Skin of body (tissue), 2 donors: ENCODE results near the gene AUTS2. TPM values are rescaled to one million over a fixed set of nuclear protein-coding genes. Genes with fewer than 3 reads are reported as not detected.
"Not testable (repeated sequence)": the region's sequence is repeated elsewhere in the genome, so short reads cannot be mapped to it uniquely, and the experiment has no call there.

Experiments
- DNase-seq: peaks from one replicate; lab custom pipeline; 2025; lab: John Stamatoyannopoulos, UW
- total RNA-seq: library from RNA; depleted of rRNA; stranded (reverse); fragments of >200 nt; gene quantifications from one replicate; pipeline ENCODE4 v1.2.3, GENCODE V29; 2014

The AUTS2 gene
- total RNA-seq, 1 donor from 2014 or later, result 61.0 TPM

DNA sequence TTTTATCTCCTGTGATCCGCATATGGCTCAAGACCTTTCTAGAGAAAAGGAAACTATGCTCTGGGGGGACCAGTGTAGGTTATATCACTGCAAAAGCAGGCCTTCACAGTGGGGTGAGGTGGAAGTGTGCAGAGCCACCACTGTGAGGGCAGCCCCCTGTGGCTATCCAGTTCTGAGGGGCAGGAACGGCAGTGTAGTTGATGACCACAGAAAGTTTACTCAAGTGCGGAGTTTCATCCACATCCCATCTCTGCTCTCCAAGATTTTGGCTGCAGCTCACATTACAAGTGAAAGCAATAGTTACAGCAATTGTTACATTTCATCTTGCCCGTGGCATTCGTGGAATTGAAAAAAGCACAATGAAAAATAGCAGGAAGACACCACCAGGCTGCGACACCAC, 1187.8 kb downstream of the AUTS2 start:
- no peak for DNase-seq

DNA sequence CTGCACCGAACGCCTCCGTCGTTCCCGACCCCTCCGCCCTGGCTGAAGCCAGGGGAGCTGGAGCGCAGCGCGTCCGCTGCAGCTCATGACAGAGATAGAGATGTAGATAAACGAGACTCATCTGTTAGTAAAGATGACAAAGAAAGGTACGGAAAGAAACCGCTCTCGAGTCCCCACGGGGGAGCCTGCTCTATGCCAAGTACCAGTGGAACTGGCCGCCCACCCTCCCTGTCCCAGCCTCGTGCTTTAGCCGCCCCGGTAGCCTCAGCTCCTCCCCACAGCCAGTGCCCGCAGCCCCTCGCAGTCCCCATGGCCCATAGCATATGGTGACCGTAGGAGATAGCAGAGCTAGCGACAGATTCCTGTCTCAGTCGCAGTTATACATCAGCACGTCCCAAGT, 1189.0 kb downstream of the AUTS2 start:
- DNase-seq, result no peak

DNA sequence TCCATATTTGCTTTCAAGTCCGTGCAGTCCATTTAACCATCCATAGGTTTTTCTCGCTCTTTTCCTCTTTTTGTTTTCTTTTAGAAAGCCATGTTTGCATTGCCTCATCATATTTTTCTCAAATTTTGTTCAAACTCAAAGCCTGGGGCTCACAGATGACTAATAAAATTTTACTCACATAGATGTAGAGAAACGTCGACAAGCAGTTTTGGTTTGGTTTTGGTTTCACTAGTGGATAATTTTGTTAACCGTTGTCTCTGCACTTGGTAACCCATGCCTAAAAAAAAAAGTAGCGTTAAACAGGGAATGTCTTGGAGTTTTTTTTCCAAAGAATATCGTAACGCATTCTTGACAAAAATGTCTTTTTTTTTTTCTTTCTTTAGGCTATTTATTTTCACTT, 1189.5 kb downstream of the AUTS2 start:
- DNase-seq, result no peak

DNA sequence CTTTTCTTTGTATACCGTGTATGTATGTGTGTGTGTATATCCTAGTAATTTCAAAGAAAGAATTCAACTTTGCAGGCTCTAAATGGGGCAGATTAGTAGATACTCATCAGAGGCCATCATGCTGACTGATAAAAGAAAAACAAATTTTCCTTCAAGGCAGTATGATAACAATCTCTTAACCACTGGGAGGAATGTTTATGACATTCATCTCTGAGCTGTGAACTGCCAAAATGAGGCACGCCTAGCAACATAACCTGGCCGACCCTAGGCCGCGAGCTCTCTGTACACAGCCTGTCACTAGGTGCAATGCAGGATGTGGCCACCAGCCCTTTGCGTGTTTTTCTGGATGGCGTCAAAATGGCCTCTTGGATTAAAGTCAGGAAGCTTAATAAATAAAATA, 1190.0 kb downstream of the AUTS2 start:
- DNase-seq, result no peak

DNA sequence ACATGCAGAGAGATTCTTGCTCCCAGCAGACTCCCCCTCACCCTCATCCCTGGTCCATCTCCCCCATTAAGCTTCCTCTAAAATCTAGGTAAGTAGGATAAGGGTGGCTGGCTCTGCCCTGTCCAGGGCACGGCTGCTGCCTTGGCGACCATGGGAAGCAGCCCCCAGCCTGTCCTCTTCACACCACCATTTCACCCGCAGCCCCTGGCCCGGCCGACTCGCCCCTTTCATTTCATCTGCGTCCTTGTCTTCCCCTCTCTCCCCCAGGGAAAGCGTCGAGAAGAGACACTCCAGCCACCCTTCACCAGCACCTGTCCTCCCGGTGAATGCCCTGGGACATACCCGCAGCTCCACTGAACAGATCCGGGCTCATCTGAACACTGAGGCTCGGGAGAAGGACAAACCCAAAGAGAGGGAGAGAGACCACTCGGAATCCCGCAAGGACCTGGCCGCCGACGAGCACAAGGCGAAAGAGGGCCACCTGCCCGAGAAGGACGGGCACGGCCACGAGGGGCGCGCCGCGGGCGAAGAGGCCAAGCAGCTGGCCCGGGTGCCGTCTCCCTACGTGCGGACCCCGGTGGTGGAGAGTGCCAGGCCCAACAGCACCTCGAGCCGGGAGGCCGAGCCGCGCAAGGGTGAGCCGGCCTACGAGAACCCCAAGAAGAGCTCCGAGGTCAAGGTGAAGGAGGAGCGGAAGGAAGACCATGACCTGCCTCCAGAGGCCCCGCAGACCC, 1191.4 kb downstream of the AUTS2 start:
- no peak for DNase-seq

DNA sequence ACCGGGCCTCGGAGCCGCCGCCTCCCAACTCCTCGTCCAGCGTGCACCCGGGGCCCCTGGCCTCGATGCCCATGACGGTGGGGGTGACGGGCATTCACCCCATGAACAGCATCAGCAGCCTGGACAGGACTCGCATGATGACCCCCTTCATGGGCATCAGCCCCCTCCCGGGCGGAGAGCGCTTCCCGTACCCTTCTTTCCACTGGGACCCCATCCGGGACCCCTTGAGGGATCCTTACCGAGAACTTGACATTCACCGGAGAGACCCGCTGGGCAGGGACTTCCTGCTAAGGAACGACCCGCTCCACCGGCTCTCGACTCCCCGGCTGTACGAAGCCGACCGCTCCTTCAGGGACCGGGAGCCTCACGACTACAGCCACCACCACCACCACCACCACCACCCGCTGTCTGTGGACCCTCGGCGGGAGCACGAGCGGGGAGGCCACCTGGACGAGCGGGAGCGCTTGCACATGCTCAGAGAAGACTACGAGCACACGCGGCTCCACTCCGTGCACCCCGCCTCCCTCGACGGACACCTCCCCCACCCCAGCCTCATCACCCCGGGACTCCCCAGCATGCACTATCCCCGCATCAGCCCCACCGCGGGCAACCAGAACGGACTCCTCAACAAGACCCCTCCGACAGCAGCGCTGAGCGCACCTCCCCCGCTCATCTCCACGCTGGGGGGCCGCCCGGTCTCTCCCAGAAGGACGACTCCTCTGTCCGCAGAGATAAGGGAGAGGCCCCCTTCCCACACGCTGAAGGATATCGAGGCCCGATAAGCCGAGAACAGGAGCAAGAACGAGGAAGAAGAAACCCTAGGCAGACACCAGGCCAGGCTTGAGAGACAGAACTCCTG, 1192.2 kb downstream of the AUTS2 start:
- DNase-seq, result no peak

DNA sequence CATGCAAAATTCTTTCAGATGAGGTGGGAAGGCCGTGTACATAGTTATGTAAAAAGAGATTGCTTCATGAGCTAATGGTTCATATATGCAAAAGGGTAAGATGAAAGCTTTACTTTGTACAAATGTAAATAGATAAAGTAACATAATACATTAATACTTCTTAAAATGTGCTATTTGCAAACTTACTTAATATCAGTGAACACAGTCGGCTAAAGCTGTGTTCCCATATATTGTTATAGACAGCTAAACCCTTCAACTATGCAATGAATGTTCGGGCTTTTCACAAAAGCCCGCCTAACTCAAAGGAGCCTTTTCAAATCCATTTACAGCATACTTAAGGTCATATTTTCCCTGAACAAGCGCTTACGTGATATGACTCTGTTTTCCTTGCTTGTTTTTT, 1193.1 kb downstream of the AUTS2 start:
- DNase-seq, result no peak

DNA sequence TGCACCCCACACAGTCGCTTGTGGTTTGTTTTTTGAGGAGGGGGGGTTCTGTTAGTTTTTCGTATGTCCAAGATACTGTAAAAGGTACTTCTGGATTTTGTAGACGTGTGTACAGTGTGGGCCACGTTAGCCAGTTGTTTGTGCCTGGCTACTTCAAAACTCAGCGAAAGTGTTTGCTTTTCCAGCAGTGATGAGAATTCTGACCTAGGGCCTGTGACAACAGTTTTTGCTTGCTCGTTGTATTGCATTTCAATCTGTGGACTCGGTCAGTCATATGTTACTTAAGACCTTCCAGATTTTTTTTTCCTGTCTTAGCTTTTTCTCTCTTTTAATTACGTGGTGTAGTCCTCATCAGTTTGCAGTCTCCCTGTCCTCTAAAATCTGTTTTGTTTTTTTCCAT, 1194.8 kb downstream of the AUTS2 start:
- DNase-seq, result no peak

DNA sequence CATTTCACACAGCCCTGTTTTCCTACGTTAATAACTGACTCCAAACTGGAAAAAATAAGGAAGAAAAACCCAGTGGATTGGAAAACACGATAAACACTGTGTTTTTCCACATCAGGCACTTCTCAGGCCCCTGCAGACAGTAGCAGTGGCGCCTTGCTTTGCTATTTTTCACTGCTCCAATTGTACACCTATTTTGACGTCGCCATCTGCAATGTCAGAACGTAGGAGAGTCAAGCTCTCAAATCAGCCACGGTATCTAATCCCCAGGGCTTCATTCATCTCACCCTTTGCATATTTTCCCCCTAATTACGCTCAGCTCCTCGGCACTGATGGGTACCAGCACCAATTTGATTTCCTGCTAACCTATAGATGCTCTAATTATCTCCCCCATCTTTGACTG, 1195.5 kb downstream of the AUTS2 start:
- no peak for DNase-seq

DNA sequence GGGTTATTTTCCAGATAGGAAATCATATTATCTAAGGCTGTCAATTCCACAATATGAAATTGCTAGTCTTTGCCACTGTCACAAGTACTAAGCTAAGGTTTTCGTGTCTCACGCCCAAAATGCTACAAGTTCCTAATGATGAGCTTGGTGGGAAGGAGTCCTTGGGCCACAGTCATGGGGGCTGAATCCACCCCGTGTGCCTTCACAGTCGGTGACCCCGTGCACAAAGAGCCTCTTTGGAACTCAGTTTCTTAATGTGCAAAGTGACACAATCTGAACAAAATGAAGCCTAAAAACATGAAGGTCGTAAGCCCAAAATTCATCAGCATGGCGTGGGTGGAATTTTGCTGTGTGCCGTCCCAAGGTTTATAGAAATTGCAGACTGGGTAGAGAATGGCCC, 1196.7 kb downstream of the AUTS2 start:
- no peak for DNase-seq

DNA sequence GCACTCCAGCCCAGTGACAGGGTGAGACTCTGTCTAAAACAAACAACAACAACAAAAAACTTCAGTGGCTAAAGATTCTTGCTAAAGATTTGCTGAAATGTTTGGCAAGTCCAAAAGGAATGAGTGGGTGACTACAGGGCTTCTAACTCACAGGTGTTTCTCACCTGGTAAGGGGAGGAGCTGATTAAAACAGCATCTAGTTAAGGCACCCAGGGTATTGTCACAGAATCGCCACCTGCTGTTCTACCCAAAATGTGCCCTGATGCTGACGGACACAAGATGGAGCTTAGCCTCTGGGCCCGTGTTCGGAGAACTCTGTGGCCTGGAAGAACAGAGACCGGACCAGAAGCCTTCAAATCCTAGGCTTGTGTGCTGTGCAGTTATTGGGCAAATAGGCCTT, 1197.7 kb downstream of the AUTS2 start:
- no peak for DNase-seq

DNA sequence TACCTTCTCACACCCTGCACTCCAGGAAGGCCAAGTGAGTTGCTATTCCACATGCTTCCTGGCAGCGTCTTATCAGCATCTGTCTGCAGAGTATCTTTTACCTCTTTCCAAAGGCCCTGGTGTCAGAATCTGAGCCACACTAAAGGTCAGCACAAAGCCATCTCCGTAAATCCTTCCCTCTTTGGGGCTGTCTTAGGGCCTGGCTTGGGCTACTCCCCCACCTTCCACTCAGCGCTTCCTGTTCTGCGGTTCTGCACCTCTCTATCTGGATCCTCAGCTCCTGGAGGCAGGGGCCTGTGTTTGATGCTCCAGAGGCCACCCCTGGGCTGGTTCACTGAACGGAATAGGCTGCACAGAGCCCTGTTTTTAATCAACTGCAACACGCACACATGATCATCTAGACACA, 1198.8 kb downstream of the AUTS2 start:
- no peak for DNase-seq

DNA sequence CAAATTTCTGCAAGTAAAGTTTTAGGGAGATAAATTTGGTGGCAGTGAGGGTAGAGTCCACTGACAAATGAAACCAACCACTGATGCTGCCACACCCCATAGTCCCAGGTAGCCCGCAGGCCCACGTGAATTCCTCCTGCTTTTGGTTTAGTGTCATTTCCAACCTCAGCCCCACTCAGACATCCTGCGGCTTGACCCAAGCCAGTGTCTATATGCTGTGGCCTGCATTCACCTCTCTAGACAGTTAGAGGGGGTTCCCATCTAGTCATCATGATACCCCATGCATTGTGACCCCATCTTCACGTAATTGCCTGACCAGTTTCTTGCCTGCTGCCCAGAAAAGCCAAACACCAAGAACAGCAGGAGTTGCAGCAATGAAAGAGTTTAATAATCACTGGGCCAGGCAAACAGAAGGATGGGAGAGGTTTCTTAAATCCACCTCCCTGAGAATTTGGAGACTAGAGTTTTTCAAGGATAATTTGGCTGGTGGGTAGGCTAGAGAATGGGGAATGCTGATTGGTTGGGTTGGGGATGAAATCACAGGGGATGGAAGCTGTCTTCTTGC, 1201.6 kb downstream of the AUTS2 start:
- no peak for DNase-seq

DNA sequence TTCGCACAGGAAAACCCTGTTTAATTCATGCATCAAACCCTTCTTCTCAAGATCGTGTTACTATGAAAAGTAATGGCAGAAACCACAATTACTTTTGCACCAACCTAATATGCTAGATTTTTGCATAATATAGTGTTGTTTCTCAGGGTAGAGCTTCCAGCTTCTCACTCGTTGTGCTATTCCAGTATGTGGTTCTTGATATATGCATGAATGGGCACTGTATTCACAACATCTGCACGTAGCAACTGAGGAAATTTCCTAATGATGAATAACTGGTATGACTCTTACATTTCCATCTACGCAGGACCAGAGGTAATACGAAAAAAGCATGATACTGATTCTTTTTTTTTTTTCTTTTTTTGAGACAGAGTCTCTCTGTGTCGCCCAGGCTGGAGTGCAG, 1207.1 kb downstream of the AUTS2 start:
- DNase-seq, result no peak

DNA sequence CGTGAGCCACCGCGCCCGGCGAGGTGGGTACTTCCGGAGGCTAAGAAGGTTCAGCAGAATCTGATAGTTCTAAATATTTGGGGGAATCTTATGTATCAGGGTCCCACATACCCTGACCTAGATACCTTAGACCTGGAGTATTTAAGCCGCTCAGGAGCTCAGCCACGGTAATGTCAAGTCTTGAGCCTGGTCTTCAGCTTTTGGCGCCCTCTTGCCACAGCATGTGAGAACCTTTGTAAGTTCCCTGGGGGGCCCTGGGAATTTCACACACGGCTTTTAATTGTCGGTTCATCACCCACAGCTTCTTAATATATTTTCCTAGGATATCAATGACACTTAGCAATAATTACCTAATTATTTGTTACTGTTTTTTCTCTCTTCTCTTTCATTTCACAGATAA, 1209.4 kb downstream of the AUTS2 start:
- no peak for DNase-seq

DNA sequence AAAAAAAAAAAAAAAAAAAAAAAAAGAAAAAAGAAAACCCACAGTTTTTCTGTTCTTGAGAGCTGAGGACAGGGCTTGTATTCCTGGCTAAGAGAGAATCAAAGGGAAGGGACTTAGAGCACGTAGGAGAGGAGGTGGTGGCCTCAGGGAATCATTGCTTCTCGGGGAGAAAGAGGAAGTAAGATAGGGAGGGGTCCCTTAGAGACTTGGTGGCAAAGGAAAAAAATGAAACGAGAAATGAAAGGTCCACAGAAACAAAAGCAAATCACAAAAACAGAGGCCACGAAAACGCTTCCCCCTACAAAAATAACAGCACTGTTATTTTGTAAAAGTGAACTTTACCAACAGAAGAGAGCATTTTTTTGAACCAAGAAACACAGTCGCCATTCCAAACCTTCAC, 1210.6 kb downstream of the AUTS2 start:
- no peak for DNase-seq

DNA sequence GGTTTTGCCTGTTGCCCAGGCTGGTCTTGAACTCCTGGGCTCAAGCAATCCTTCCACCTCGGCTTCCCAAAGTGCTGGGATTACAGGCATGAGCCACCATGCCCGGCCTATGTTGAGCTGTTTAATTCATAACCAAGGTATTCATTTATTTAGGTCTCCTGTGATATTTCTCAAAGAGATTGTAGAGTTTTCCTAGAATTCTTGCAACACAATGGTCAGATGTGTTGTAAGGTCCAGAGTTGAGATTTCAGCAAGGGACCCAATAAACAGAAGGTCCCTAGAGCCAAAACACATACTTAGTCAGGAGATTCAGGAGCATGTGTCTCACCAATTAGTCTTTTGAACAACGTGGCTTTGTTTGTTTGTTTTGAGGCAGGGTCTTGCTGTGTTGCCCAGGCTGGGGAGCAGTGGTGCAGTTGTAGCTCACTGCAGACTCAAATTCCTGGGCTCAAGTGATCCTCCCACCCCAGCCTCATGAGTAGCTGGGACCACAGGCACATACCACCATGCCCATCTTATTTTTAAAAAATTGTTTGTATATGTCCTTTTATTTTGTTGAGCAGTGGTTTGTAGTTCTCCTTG, 1212.4 kb downstream of the AUTS2 start:
- no peak for DNase-seq

DNA sequence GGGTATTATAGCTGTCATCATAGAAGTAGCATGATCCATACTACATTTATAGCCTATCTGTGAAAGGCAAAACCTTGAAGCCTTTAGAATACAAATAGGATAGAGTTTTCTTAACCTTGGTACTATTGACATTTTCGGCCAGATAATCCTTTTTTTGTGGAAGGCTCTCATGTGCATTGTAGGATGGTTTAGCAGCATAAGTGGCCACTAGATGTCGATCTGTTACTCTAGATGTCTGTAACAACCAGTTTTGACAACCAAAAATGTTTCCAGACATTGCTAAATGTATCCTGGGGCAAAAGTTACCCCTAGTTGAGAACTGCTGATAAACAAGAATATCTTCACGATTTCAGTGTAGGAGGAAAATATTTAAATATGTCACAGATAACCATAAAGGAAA, 1214.2 kb downstream of the AUTS2 start:
- DNase-seq, result no peak

DNA sequence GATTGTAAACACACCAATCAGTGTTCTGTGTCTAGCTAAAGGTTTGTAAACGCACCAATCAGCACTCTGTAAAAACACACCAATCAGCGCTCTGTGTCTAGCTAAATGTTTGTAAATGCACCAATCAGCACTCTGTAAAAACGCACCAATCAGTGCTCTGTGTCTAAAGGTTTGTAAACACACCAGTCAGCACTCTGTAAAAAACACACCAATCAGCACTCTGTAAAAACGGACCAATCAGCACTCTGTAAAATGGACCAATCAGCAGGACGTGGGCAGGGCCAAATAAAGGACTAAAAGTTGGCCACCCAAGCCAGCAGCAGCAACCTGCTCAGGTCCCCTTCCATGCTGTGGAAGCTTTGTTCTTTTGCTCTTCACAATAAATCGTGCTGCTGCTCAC, 1224.2 kb downstream of the AUTS2 start:
- not testable (repeated sequence) for DNase-seq

DNA sequence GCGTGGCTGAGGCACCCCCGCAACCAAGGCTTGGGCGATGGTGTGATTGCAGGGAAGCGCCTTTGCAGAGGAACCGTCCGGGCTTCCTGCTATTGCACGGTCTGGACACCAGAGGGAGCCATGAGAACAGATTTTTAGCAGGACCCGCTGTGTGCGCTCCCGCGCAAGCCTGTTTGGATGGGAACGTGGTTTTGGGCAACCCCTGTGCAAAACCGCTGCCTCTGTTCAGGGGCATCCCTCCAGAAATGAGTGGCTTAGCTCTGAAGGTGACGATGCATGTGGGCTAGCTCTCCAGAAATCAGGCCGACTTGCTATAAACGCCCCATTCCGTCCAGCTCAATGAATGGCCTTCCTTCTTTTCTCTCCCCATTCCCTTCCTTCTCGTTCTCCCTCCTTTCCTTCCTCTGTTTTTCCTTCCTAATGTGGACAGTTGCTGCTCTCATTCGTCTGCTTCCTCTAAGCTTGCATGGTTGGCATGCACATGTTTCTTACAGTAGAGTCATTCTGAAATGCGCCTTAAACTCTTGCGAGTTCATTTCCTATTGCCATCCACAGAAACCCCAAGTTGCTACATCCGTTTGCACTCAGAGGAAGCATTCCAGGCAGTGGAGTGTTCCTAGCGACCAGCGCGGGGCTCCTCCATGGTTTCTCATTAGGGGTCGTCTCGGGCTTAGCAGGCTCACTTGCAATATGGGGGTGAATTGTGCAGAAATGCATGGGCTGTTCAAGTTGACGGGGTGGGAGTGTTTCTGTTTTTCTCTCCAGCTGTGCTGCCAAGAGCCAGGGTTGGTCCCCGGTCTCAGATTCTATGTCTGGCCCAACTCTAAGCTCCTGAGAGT, 1231.2 kb downstream of the AUTS2 start:
- DNase-seq, result peak; percentile 50

DNA sequence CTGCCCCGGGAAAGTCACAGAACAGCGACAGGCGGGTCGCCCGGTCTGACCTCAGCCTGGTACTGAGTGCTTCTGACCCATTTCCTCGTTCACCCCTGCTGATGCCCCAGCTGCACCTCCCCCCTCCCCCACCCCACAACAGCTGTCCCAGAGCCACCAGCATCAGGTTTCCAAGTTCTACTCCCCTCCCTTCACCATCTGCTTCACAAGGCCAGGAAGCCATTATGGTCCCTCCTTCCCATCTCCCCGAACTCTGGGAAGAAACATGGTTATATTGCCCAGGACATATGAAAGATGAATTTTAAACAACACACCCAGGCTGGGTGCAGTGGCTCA, 1231.8 kb downstream of the AUTS2 start:
- DNase-seq, result no peak

DNA sequence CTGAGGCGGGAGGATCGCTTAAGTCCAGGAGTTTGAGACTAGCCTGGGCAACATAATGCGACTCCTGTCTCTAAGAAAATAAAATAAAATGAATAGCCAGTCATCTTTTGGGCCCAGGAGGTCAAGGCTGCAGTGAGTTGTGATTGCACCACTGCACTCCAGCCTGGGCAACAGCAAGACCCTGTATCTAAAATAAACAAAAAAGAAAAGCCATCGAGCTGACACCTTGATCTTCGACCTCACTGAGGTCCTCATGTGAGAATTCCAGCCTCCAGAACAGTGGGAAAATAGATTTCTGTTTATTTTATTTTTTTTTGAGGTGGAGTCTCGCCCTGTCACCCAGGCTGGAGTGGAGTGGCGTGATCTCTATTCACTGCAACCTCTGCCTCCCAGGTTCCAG, 1232.2 kb downstream of the AUTS2 start:
- no peak for DNase-seq
